ENCODE data around the gene MAP4K2. TPM values are rescaled to one million over a fixed set of nuclear protein-coding genes. Genes with fewer than 3 reads are reported as not detected.

MAP4K2 gene
- total RNA-seq, 2 donors from 2014 or later = 9.2 to 13.3 TPM

DNA sequence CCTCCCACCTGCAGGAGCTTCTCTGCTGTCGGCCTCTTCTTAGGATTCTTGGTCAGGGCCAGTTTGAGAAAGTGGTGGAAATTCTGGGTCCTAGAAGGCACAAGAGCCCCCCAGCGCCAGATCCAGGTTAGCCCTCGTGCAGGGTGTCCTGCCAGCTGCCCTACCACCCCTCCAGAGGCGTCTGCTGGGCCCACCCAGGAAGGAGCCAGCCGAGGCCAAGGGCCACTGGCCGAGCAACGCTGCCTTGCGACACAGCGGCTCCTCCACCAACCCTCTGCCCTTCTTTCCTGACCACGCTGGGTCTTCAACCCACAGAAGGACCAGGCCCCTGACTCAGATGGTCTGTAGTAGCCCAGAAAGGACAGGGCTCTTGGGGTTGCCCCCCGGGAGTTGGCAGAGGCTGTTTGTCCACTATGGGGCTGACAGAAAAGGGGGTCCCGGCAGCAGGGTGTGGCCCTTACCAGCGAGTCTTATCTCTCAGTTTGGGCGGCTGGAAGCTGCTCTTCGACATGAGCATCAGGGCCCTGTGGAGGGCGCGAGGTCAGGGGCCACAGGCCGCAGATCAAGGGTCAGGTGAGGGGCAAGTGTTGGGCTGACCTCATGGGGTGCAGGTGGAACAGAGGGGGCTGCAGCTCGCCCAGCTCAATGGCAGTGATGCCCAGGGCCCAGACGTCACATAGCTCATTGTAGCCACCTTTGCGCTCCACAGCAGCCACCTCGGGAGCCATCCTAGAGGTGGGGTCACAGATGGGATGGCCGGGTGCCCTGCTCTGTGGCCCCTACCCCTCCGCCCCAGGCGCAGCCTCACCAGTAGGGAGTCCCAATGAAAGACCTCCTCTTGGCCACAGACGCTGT, 2.5 kb downstream of the MAP4K2 start:
- Histone ChIP-seq H3K27ac (no peak overlapping the region), H3K9me3 (no peaks in the 10 kb centered on the region), H3K4me1 (peaks cover 15% of the 10 kb centered on the region), H3K36me3 (no peaks in the 10 kb centered on the region), H3K27me3 (no peaks in the 10 kb centered on the region), H3K4me3 (no peak overlapping the region), H3K9ac (ENCODE audit: low read depth in 2 of 2, low read length in 2 of 2) (no peak overlapping the region)
- TF ChIP-seq, protein P1, sequence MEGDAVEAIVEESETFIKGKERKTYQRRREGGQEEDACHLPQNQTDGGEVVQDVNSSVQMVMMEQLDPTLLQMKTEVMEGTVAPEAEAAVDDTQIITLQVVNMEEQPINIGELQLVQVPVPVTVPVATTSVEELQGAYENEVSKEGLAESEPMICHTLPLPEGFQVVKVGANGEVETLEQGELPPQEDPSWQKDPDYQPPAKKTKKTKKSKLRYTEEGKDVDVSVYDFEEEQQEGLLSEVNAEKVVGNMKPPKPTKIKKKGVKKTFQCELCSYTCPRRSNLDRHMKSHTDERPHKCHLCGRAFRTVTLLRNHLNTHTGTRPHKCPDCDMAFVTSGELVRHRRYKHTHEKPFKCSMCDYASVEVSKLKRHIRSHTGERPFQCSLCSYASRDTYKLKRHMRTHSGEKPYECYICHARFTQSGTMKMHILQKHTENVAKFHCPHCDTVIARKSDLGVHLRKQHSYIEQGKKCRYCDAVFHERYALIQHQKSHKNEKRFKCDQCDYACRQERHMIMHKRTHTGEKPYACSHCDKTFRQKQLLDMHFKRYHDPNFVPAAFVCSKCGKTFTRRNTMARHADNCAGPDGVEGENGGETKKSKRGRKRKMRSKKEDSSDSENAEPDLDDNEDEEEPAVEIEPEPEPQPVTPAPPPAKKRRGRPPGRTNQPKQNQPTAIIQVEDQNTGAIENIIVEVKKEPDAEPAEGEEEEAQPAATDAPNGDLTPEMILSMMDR (IDR thresholded peaks at IDR 0.05) = no peak
- intact Hi-C loops (cut with DNase I) = no loop called here
- DNase-seq = no peak

DNA sequence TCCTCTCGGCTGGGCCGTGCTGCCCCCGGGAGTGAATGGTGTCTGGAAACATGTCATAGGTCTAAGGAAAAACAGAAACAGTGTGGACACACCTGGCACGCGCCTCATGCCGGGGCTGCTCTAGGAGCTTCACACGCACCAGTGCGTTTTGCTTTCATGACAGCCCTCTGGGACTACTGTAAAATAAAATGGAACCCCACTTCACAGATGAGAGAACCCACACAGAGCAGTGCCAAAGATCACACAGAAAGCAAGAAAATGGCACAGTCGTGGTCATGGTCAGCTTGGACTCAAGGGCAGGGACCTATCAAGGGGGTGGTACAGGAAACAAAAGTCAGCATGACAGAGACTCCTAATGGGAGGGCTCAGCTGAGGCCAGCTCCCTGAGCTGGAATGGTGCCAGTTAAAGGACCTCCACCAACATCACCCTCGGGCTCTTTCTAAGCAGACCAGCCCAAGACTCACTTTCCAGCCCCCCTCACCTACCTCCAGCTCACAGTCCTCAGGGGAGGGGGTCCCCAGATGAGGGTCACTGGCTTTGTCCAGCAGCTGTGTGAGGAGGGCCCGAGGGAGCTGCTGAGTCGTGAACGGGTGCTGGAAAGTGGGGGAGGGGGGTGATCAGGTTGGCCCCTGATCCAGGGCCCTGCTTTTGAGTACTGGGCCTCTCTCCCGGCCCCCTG, 3.3 kb downstream of the MAP4K2 start:
- intact Hi-C loops (cut with DNase I) = no loop called here
- Histone ChIP-seq H3K9me3 (no peaks in the 10 kb centered on the region), H3K4me1 (peaks cover 15% of the 10 kb centered on the region), H3K27me3 (no peaks in the 10 kb centered on the region), H3K27ac (no peak overlapping the region), H3K9ac (ENCODE audit: low read depth in 2 of 2, low read length in 2 of 2) (no peak overlapping the region), H3K36me3 (no peaks in the 10 kb centered on the region), H3K4me3 (no peak overlapping the region)
- TF ChIP-seq, protein P1 (IDR thresholded peaks at IDR 0.05) = no peak
- no peak for DNase-seq

DNA sequence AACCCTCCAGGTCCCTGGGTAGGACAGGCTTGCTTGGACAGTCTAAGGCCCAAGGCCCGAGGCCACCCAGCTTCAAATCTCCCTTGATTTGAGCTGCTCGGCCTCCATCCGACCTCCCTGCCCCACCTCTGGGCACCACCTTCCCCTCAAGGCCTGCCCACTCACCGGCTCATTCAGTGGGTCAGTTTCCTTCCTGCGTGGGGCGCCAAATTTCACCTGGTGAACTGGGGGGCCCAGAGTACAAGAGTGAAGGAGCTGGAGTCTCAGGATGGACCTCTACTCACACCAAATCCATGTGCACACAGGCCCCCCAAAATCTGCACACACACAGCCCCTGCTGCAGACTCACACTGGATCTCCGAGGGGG, 3.8 kb downstream of the MAP4K2 start:
- no peak overlapping the region for H3K4me3 ChIP-seq
- no peaks in the 10 kb centered on the region for H3K27me3 ChIP-seq
- intact Hi-C loops (cut with DNase I) = no loop called here
- H3K36me3 ChIP-seq = no peaks in the 10 kb centered on the region
- no peak overlapping the region for H3K27ac ChIP-seq
- H3K4me1 ChIP-seq = peaks cover 15% of the 10 kb centered on the region
- no peak for DNase-seq
- no peaks in the 10 kb centered on the region for H3K9me3 ChIP-seq
- TF ChIP-seq, protein P1 (IDR thresholded peaks at IDR 0.05) = no peak
- H3K9ac ChIP-seq (ENCODE audit: low read depth in 2 of 2, low read length in 2 of 2) = no peak overlapping the region

DNA sequence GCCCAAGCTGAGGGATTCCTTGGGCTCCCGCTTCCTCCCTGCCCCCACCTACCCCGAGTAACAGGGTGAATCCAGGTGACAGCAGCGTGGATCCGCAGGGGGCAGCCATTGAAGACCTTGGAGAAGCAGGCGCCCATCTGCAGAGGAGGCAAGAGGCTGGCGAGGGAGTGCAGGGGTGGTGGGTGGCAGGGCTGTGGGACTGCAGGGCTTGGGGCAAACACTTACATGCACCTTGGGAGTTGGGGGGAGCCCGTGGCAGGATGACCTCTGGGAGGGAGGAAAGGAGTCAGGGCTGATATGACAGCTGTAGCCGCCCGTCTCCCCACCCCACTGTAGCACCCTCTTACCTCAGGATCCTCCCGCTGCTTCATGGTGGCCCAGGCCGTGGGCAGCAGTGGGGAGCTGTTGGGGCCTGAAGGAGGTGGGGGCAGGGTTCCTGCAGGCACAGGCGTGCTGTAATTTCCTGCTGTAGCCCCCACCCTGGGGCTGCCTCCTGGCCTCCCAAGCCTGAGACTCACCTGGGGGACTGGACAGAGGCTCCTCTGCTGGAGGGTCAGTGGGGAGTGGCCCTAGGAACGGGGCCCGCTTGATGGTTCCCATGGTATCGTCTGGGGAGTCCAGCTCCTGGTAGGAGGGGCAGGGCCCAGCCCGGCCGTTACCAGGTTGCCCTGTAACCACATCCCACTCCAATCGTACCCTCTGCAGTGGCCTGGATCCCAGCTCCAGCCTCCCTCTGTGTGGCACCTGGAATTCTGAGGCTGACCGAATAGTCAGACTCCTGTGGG, 6.1 kb downstream of the MAP4K2 start:
- no peak for DNase-seq
- H3K4me1 ChIP-seq = peaks cover 3% of the 10 kb centered on the region
- TF ChIP-seq, protein P1 (IDR thresholded peaks at IDR 0.05) = no peak
- H3K36me3 ChIP-seq = no peaks in the 10 kb centered on the region
- H3K9ac ChIP-seq (ENCODE audit: low read depth in 2 of 2, low read length in 2 of 2) = no peak overlapping the region
- H3K27ac ChIP-seq = no peak overlapping the region
- intact Hi-C loops (cut with DNase I) = no loop called here
- no peak overlapping the region for H3K4me3 ChIP-seq
- no peaks in the 10 kb centered on the region for H3K27me3 ChIP-seq
- H3K9me3 ChIP-seq = no peaks in the 10 kb centered on the region

DNA sequence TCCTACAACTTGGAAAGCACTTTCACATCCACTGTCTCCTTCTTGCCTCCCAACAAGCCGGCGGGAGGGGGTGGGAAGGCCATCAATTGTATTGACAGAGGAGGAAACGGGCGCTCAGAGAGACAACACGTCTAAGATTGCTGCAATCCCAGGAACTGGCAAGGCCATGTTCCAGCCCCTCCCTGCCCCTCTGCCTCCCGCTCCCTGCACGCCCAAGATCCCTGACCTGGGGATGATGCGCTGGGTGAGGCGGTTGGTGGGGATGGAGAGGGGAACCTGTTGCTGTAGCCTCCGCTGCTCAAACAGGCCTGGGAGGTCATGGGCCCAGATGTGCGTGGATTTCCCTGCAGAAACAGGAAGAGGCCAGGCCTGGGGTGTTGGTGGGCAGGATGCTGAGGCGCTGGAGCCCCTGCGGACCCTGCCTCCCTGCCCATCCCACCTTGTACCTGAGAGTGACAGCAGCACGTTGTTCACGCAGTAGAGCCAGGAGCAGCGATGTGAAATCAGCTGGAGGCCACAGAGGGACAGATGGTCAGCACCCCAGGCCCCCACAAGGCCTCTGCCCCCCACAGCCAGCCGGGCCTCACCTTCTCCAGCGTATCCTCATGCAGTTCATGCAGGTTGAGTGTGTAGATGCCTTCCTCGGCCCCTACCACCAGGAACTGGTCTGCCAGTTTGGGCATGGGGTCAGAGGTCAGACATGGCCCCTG, 6.8 kb downstream of the MAP4K2 start:
- no peaks in the 10 kb centered on the region for H3K9me3 ChIP-seq
- H3K27ac ChIP-seq = no peak overlapping the region
- no peak overlapping the region for H3K9ac ChIP-seq (ENCODE audit: low read depth in 2 of 2, low read length in 2 of 2)
- TF ChIP-seq, protein P1 (IDR thresholded peaks at IDR 0.05) = no peak
- H3K4me1 ChIP-seq = no peaks in the 10 kb centered on the region
- H3K36me3 ChIP-seq = no peaks in the 10 kb centered on the region
- intact Hi-C loops (cut with DNase I) = no loop called here
- no peaks in the 10 kb centered on the region for H3K27me3 ChIP-seq
- H3K4me3 ChIP-seq = no peak overlapping the region
- no peak for DNase-seq

Measured in colonic mucosa (tissue), 4 donors.